ENCODE measurements around the gene OLIG1. TPM values are rescaled to one million over a fixed set of nuclear protein-coding genes. Genes with fewer than 3 reads are reported as not detected.

The OLIG1 gene
- total RNA-seq, 2 experiments from 2014 or later: not detected

- no peaks in the 10 kb centered on the region for H4K20me1 ChIP-seq (ENCODE audit: insufficient read depth, low read length)
- no TSS peak for BruUV-seq (replicated peaks)
Measured at GRCh38 chr21:33061233-33061632, 8.7 kb upstream of the OLIG1 start.

GRCh38 chr21:33063375-33063883 is 6.5 kb upstream of the OLIG1 start:
- CTCF ChIA-PET (ENCODE audit: unreplicated experiment): interaction anchor here (1.0 kb wide), 1 partner anchor 123 kb away, joined by 3 read pairs; no protein-coding TSS in a partner anchor
- Histone ChIP-seq H3K9me3 (ENCODE audit: low read length) (no peaks in the 10 kb centered on the region), H3K27ac (ENCODE audit: low read depth, low read length, poor library complexity, severe bottlenecking) (no peak overlapping the region), H2AFZ (ENCODE audit: low read length) (no peak overlapping the region), H3K36me3 (ENCODE audit: insufficient read depth, low read length) (no peaks in the 10 kb centered on the region), H3K4me2 (ENCODE audit: low read length) (no peak overlapping the region), H4K20me1 (ENCODE audit: insufficient read depth, low read length) (no peaks in the 10 kb centered on the region), H3K4me1 (ENCODE audit: insufficient read depth, low read length, poor library complexity, severe bottlenecking) (no peaks in the 10 kb centered on the region), H3K79me2 (ENCODE audit: insufficient read depth, low read depth, low read length) (no peaks in the 10 kb centered on the region), H3K4me3 (ENCODE audit: low read depth, low read length, poor library complexity, severe bottlenecking) (no peak overlapping the region), H3K9me2 (ENCODE audit: insufficient read depth, low read length) (no peaks in the 10 kb centered on the region)
- intact Hi-C loops (cut with micrococcal nuclease; ENCODE audit: unreplicated experiment): no loop called here
- no TSS peak for BruUV-seq (replicated peaks)
- no peak for TF ChIP-seq CTCF (conservative IDR thresholded peaks at IDR 0.05; ENCODE audit: low read length)
- POLR2A ChIA-PET: interaction anchor here (0.5 to 1.0 kb wide), 2 partner anchors 9 to 167 kb away, joined by 3 to 6 read pairs; no protein-coding TSS in a partner anchor
- no peak for DNase-seq (ENCODE audit: low spot score)

More at GRCh38 chr21:33061233-33061632, 8.7 kb upstream of the OLIG1 start:
- Histone ChIP-seq H3K27ac (ENCODE audit: low read depth, low read length, poor library complexity, severe bottlenecking) (no peak overlapping the region), H3K79me2 (ENCODE audit: insufficient read depth, low read depth, low read length) (no peaks in the 10 kb centered on the region), H3K4me2 (ENCODE audit: low read length) (no peak overlapping the region), H3K9me3 (ENCODE audit: low read length) (no peaks in the 10 kb centered on the region), H3K4me1 (ENCODE audit: insufficient read depth, low read length, poor library complexity, severe bottlenecking) (no peaks in the 10 kb centered on the region), H3K4me3 (ENCODE audit: low read depth, low read length, poor library complexity, severe bottlenecking) (no peak overlapping the region), H2AFZ (ENCODE audit: low read length) (no peak overlapping the region), H3K36me3 (ENCODE audit: insufficient read depth, low read length) (no peaks in the 10 kb centered on the region), H3K9me2 (ENCODE audit: insufficient read depth, low read length) (no peaks in the 10 kb centered on the region)
- intact Hi-C loops (cut with micrococcal nuclease; ENCODE audit: unreplicated experiment): no loop called here
- TF ChIP-seq CTCF (conservative IDR thresholded peaks at IDR 0.05; ENCODE audit: low read length): no peak
- TF ChIP-seq EZH2phosphoT487 (IDR thresholded peaks at IDR 0.05; ENCODE audit: borderline replicate concordance, low read depth, low read length): no peak
- CTCF ChIA-PET (ENCODE audit: unreplicated experiment): no interaction called here
- no peak for DNase-seq (ENCODE audit: low spot score)
- POLR2A ChIA-PET: no interaction called here

- Histone ChIP-seq H3K4me2 (ENCODE audit: low read length) (no peak overlapping the region), H3K9me3 (ENCODE audit: low read length) (no peaks in the 10 kb centered on the region), H4K20me1 (ENCODE audit: insufficient read depth, low read length) (no peaks in the 10 kb centered on the region), H3K9me2 (ENCODE audit: insufficient read depth, low read length) (no peaks in the 10 kb centered on the region), H3K4me1 (ENCODE audit: insufficient read depth, low read length, poor library complexity, severe bottlenecking) (no peaks in the 10 kb centered on the region), H3K36me3 (ENCODE audit: insufficient read depth, low read length) (no peaks in the 10 kb centered on the region), H3K79me2 (ENCODE audit: insufficient read depth, low read depth, low read length) (no peaks in the 10 kb centered on the region), H3K4me3 (ENCODE audit: low read depth, low read length, poor library complexity, severe bottlenecking) (no peak overlapping the region), H3K27ac (ENCODE audit: low read depth, low read length, poor library complexity, severe bottlenecking) (no peak overlapping the region), H2AFZ (ENCODE audit: low read length) (no peak overlapping the region)
- intact Hi-C loops (cut with micrococcal nuclease; ENCODE audit: unreplicated experiment): no loop called here
- DNase-seq (ENCODE audit: low spot score): no peak
- POLR2A ChIA-PET: interaction anchor here (0.5 kb wide), 1 partner anchor 168 kb away, joined by 6 read pairs; no protein-coding TSS in a partner anchor
- BruUV-seq (replicated peaks): no TSS peak
- no peak for TF ChIP-seq EZH2phosphoT487 (IDR thresholded peaks at IDR 0.05; ENCODE audit: borderline replicate concordance, low read depth, low read length)
- TF ChIP-seq CTCF (conservative IDR thresholded peaks at IDR 0.05; ENCODE audit: low read length): no peak
- CTCF ChIA-PET (ENCODE audit: unreplicated experiment): no interaction called here
Measured at GRCh38 chr21:33063907-33064622, 5.9 kb upstream of the OLIG1 start.

All from OCI-LY7 (cell line).